ENCODE data around the gene TBC1D17.
A peak's percentile ranks its signal among the peaks of the same experiment; 100 is the strongest.

Gene TBC1D17

GRCh38 chr19:49849433-49850220, 27.9 kb upstream of the TBC1D17 start:
- Mint-ChIP-seq H3K36me3 (ENCODE audit: low read depth) (peaks cover 43% of the 10 kb centered on the region), H3K27me3 (ENCODE audit: low read depth, poor library complexity) (peaks cover 2% of the 10 kb centered on the region), H3K4me3 (peak overlapping the region; percentile 83), H3K4me1 (peaks cover 29% of the 10 kb centered on the region), H3K9me3 (peaks cover 26% of the 10 kb centered on the region), H3K27ac (no peak overlapping the region)
- no peak for TF ChIP-seq CTCF (IDR thresholded peaks at IDR 0.05)
- no peak for DNase-seq

GRCh38 chr19:49850221-49850486, 27.3 kb upstream of the TBC1D17 start:
- Mint-ChIP-seq H3K27ac (peak overlapping the region; percentile 99), H3K27me3 (ENCODE audit: low read depth, poor library complexity) (peaks cover 2% of the 10 kb centered on the region), H3K36me3 (ENCODE audit: low read depth) (peaks cover 43% of the 10 kb centered on the region), H3K9me3 (peaks cover 26% of the 10 kb centered on the region), H3K4me1 (peaks cover 29% of the 10 kb centered on the region), H3K4me3 (peak overlapping the region; percentile 83)
- DNase-seq, result no peak
- TF ChIP-seq CTCF (IDR thresholded peaks at IDR 0.05), result no peak

- Mint-ChIP-seq H3K4me3 (peak within 1 kb of the TSS; percentile 93), H3K27me3 (ENCODE audit: low read depth, poor library complexity) (peaks cover 2% of the 10 kb centered on the region), H3K36me3 (ENCODE audit: low read depth) (peaks cover 48% of the 10 kb centered on the region), H3K9me3 (peaks cover 26% of the 10 kb centered on the region), H3K27ac (peak within 1 kb of the TSS; percentile 99), H3K4me1 (peaks cover 29% of the 10 kb centered on the region)
- DNase-seq, result peak; percentile 96
- TF ChIP-seq CTCF (IDR thresholded peaks at IDR 0.05), result no peak
Measured at GRCh38 chr19:49850487-49851342, 26.8 kb upstream of the TBC1D17 start, which contains the start of gene PTOV1. PTOV1 (plus strand) TSS chr19:49851159.

- Mint-ChIP-seq H3K27ac (peak overlapping the region; percentile 62), H3K36me3 (ENCODE audit: low read depth) (peaks cover 48% of the 10 kb centered on the region), H3K4me1 (peaks cover 29% of the 10 kb centered on the region), H3K4me3 (peak overlapping the region; percentile 93), H3K9me3 (peaks cover 26% of the 10 kb centered on the region), H3K27me3 (ENCODE audit: low read depth, poor library complexity) (peaks cover 2% of the 10 kb centered on the region)
- DNase-seq, result peak; percentile 72
- no peak for TF ChIP-seq CTCF (IDR thresholded peaks at IDR 0.05)
Measured at GRCh38 chr19:49851456-49852259, 25.8 kb upstream of the TBC1D17 start.

GRCh38 chr19:49852631-49853126, 24.8 kb upstream of the TBC1D17 start:
- Mint-ChIP-seq H3K27me3 (ENCODE audit: low read depth, poor library complexity) (peaks cover 2% of the 10 kb centered on the region), H3K9me3 (peaks cover 23% of the 10 kb centered on the region), H3K36me3 (ENCODE audit: low read depth) (peaks cover 41% of the 10 kb centered on the region), H3K4me1 (peaks cover 29% of the 10 kb centered on the region), H3K4me3 (peak overlapping the region; percentile 93), H3K27ac (peak overlapping the region; percentile 77)
- DNase-seq, result no peak
- TF ChIP-seq CTCF (IDR thresholded peaks at IDR 0.05), result no peak

All from nephron progenitor cell (in vitro differentiated cells).